Measurements from ENCODE around the gene PRRT1B. TPM values are rescaled to one million over a fixed set of nuclear protein-coding genes. Genes with fewer than 3 reads are reported as not detected.

The PRRT1B gene
- total and polyA plus RNA-seq, 2 donors (not counting 1 experiment from before 2014, with no cell fraction given): not detected

GRCh38 chr9:131534721-131535237 is 10.5 kb upstream of the PRRT1B start:
- peaks cover 2% of the 10 kb centered on the region for H3K4me1 ChIP-seq (ENCODE audit: control insufficient read depth, extremely low read depth, insufficient read depth, low read length)
- H2AFZ ChIP-seq (ENCODE audit: low read length): no peak overlapping the region
- no peaks in the 10 kb centered on the region for H3K27me3 ChIP-seq (ENCODE audit: control insufficient read depth, insufficient read depth, low read length)
- H3K9ac ChIP-seq (ENCODE audit: insufficient read depth, low read length): no peak overlapping the region
- H3K36me3 ChIP-seq (ENCODE audit: control insufficient read depth, insufficient read depth, low read length): no peaks in the 10 kb centered on the region
- TF ChIP-seq EZH2 (IDR thresholded peaks at IDR 0.05; ENCODE audit: low read length, missing control alignments) (no peak), CTCF (conservative IDR thresholded peaks at IDR 0.05 in 1 of 2, IDR thresholded peaks at IDR 0.05 in 1 of 2; ENCODE audit: low read depth in 1 of 2, low read length in 2 of 2) (no peak)
- H3K79me2 ChIP-seq (ENCODE audit: control insufficient read depth, insufficient read depth, low read length): peaks cover 9% of the 10 kb centered on the region
- H3K4me2 ChIP-seq (ENCODE audit: extremely low read depth, insufficient read depth, low read length): no peak overlapping the region
- no peak overlapping the region for H3K4me3 ChIP-seq (replicated peaks in 1 of 4; ENCODE audit: control extremely low read depth in 1 of 4, insufficient read depth in 1 of 4, low read depth in 3 of 4, low read length in 4 of 4)
- no peaks in the 10 kb centered on the region for H3K9me3 ChIP-seq (ENCODE audit: control insufficient read depth, insufficient read depth, low read depth, low read length)
- H3K27ac ChIP-seq (ENCODE audit: insufficient read depth, low read length): no peak overlapping the region
- no peak for DNase-seq (ENCODE audit: low read depth in 2 of 2)
- no peaks in the 10 kb centered on the region for H4K20me1 ChIP-seq (ENCODE audit: control insufficient read depth, extremely low read depth, insufficient read depth, low read length)

GRCh38 chr9:131537946-131538345 is 7.4 kb upstream of the PRRT1B start:
- Histone ChIP-seq H3K4me3 (replicated peaks in 1 of 4; ENCODE audit: control extremely low read depth in 1 of 4, insufficient read depth in 1 of 4, low read depth in 3 of 4, low read length in 4 of 4) (no peak overlapping the region), H3K36me3 (ENCODE audit: control insufficient read depth, insufficient read depth, low read length) (no peaks in the 10 kb centered on the region), H3K27ac (ENCODE audit: insufficient read depth, low read length) (no peak overlapping the region), H3K9me3 (ENCODE audit: control insufficient read depth, insufficient read depth, low read depth, low read length) (no peaks in the 10 kb centered on the region), H3K9ac (ENCODE audit: insufficient read depth, low read length) (no peak overlapping the region), H4K20me1 (ENCODE audit: control insufficient read depth, extremely low read depth, insufficient read depth, low read length) (no peaks in the 10 kb centered on the region), H3K4me2 (ENCODE audit: extremely low read depth, insufficient read depth, low read length) (no peak overlapping the region), H3K79me2 (ENCODE audit: control insufficient read depth, insufficient read depth, low read length) (no peaks in the 10 kb centered on the region), H3K27me3 (ENCODE audit: control insufficient read depth, insufficient read depth, low read length) (peaks cover 5% of the 10 kb centered on the region), H2AFZ (ENCODE audit: low read length) (no peak overlapping the region), H3K4me1 (ENCODE audit: control insufficient read depth, extremely low read depth, insufficient read depth, low read length) (no peaks in the 10 kb centered on the region)
- TF ChIP-seq EZH2 (IDR thresholded peaks at IDR 0.05; ENCODE audit: low read length, missing control alignments) (no peak), CTCF (conservative IDR thresholded peaks at IDR 0.05 in 1 of 2, IDR thresholded peaks at IDR 0.05 in 1 of 2; ENCODE audit: low read depth in 1 of 2, low read length in 2 of 2) (no peak)
- no peak for DNase-seq (ENCODE audit: low read depth in 2 of 2)

GRCh38 chr9:131539223-131539923 is 6.0 kb upstream of the PRRT1B start:
- Histone ChIP-seq H2AFZ (ENCODE audit: low read length) (no peak overlapping the region), H3K9ac (ENCODE audit: insufficient read depth, low read length) (no peak overlapping the region), H3K4me1 (ENCODE audit: control insufficient read depth, extremely low read depth, insufficient read depth, low read length) (no peaks in the 10 kb centered on the region), H3K4me2 (ENCODE audit: extremely low read depth, insufficient read depth, low read length) (no peak overlapping the region), H3K27ac (ENCODE audit: insufficient read depth, low read length) (no peak overlapping the region), H3K4me3 (replicated peaks in 1 of 4; ENCODE audit: control extremely low read depth in 1 of 4, insufficient read depth in 1 of 4, low read depth in 3 of 4, low read length in 4 of 4) (no peak overlapping the region), H3K9me3 (ENCODE audit: control insufficient read depth, insufficient read depth, low read depth, low read length) (no peaks in the 10 kb centered on the region), H3K79me2 (ENCODE audit: control insufficient read depth, insufficient read depth, low read length) (no peaks in the 10 kb centered on the region), H3K36me3 (ENCODE audit: control insufficient read depth, insufficient read depth, low read length) (no peaks in the 10 kb centered on the region), H3K27me3 (ENCODE audit: control insufficient read depth, insufficient read depth, low read length) (peaks cover 9% of the 10 kb centered on the region), H4K20me1 (ENCODE audit: control insufficient read depth, extremely low read depth, insufficient read depth, low read length) (no peaks in the 10 kb centered on the region)
- DNase-seq (ENCODE audit: low read depth in 2 of 2): no peak
- TF ChIP-seq CTCF (conservative IDR thresholded peaks at IDR 0.05 in 1 of 2, IDR thresholded peaks at IDR 0.05 in 1 of 2; ENCODE audit: low read depth in 1 of 2, low read length in 2 of 2) (no peak), EZH2 (IDR thresholded peaks at IDR 0.05; ENCODE audit: low read length, missing control alignments) (no peak)

Data from fibroblast of lung (primary cell).